ENCODE data around the gene URAD.
"Not testable (repeated sequence)": the region's sequence is repeated elsewhere in the genome, so short reads cannot be mapped to it uniquely, and the experiment has no call there.

Gene URAD

DNA sequence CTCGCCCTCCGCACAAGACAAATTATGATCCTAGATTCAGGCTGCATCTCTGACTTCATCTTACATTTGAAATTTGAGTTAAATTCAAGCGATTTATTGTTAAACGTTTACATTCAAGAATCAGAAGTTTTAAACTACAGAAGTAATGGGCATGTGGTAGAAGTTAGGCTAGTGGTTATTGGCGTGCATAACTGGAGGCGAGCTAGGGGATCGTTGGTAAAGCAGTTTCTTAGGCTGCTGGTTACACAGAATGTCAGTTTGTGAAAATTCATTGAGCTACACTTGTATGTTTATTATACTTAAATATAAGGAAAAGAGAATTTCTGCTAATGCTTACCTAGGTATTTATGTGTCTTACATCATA, 18.6 kb downstream of the URAD start:
- DNase-seq, result no peak

DNA sequence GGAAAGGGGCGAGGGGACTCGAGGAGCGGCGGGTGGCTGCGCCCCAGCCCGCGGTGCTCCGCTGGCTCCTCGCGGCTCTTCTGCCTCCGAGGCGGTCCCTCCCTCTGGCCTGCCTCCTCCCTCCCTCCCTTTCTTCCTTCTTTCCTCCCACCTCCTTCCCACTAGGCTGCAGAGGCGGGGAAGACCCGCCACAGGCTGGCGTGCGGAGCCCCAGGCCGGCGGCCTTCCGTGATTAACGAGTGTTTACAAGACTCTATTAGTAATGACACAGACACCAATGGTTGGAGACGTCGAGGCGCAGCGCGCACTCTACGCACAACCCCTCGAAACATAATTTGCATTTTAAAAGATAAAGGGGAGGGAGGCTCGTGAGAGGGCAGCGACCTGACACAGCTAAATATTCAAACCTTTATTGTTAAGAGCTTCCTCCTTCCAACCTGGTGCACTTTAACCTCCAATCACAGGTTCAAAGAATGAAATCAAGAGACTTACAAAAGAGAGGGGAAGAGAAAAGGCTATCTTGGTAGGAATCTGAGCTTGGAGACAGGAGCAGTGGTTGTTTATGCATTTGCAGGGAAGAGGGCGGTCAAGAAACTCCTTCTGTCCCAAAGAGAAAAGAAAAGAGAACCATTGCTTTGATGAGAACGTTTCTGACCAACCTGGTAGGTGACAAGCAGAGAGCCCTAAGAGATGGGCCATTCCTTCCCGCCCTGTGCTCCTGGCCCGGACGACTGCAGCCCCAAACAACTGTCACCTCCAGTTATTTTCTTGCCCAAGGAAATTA, 19.2 kb downstream of the URAD start, which contains the start of gene CDX2:
Gene CDX2, minus strand, starts transcription at position 234 of the 784 bp plus-strand sequence. CDS start 309 bp downstream, outside the sequence.
- no peak for DNase-seq

DNA sequence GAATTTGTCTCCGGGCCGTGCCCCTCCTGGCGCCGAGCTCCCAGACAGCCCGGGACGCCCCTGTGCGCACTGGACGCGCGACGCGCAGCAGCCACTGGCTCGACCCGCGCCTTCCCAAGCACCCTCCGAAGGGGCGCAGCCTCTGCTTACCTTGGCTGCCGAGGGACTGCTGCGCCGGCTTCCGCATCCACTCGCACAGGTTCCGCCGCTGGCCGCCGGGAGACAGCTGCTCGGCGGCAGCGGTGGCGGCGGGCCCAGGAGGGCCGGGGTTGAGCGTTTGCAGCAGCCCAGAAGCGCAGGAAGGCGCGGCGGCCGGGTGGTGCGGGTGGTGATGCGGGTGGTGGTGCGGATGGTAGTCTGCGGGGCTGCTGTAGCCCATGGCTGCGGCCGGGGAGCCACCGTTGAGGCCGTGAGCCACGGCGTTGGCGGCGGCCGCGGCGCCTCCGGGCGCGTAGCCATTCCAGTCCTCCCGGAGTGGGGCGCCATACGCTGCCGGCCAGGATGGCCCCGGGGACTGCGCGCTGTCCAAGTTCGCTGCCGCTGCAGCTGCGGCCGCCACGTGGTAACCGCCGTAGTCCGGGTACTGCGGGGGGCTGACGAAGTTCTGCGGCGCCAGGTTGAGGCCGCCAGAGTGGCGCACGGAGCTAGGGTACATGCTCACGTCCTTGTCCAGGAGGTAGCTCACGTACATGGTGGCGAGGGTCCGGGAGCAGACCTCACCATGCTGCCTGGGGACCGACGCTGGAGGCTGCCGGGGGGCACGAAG, 20.0 kb downstream of the URAD start:
- no peak for DNase-seq

DNA sequence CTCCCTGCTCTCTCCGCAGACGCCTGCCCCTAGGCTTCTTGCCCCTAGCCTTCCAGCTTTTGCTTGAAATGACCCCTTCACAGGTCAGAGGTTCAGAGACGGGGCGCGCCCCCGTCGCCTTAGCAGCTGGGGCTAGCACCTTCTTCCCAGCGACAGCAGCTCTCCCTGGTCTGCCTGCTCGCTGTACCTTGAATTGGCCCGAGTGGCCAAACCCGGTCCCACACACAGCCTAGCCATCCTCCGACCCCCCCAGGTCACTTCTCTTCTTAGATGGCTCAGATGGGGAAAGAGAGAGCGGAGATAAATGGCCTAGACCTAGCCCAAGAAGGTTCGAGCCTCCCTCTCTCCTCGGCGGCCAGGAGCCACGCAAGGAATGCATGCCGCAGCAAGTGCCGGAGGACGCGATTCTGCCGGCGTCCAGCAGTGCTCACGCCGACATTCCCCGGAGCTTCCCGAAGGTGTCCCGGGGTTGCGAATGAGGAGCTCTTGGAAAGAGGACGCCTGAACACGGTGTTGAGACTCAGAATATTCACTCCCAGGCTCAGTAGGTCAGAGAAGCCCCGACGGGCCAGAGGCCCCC, 20.7 kb downstream of the URAD start:
- no peak for DNase-seq

DNA sequence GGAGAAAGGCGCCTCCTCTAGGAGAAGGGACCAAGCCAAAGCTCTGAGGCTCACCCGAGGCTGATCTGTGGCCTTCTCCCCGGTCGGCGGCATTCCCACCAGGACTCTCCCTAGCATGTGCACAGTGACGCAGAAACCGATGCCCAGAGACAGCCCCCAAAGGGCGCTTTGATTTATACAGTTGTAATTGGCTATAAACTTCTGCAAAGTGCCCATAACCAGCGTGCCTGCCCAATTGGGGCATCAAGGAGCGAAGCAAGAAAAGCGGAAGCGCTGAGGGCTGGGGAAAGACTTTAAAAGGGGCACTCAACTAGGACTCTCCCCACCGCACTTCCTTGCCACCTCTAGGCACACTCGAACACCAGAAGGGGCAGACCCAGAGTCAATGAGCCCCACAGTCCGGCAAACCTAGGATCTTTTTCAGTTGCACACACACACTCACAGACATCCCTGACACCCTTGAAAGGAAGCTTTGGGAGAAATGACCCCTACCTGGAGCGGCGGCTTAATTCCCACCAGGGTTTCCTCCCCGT, 21.2 kb downstream of the URAD start:
- no peak for DNase-seq

DNA sequence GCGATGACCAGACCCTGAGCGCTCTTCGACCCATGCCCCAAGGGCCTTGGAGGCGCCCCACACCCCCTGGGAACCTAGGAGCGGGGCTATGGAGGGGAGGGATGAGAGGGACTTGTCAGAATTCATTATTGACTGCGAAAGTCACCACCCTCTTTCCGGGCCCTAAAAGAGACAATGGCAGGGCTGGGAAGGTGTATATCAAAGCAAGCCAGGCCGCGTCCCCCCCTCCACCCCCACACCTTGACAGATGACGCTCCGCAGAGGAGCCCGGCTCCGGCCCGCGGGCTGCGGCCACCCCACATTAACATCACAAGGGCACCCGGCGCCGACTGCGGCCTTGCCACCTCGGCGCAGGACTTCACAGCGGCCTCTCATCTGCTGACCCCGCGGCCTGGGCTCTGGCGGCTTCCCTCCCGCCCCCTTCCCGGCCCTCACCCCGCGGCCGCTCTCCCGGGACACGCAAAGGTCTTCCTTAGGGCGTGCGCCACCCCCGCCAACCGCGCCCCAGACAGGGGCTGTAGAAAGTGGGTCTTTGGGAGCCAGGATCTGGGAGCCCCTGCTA, 21.8 kb downstream of the URAD start:
- no peak for DNase-seq

DNA sequence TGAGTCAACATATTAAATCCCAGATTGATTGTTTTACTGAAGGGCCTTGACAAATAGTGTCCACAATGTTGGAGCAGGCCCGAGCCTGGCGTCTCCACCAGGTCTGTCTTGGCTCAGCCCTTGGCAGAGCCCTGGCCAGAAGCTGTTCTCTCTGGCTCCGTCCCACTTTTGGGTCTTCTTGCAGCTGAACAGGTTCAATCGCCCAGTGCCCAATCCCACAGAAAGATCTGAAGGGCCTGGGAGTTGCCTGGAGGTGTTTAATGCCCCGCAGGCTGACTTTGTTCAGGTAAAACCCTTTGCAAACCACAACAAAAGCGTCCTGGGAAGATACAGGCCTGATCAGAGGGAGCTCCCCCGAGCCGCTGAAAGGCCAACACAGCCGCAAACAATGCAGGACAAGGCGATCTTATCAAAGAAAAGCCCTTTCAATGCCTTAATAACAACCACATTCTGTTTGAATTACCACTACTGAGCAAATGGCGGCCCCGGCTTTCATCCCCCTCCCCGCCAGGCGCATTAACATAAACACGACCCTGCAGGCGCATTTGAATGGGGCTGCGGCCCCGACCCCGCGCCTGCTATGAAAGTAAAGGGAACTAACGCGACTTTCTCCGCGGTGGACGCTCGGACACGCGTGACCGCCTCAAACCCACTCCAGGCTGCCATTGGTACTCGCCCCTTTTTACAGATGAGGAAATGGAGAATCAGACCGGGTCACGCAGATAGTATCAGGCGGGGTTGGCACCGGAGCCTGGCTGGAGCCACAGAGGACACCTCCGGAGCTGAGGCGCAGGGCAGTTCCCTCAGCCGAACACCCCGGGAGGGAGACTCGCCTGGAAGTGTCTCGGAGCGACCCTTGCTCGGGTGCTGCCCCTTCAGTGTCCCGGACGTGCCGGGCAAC, 22.5 kb downstream of the URAD start:
- DNase-seq, result no peak

DNA sequence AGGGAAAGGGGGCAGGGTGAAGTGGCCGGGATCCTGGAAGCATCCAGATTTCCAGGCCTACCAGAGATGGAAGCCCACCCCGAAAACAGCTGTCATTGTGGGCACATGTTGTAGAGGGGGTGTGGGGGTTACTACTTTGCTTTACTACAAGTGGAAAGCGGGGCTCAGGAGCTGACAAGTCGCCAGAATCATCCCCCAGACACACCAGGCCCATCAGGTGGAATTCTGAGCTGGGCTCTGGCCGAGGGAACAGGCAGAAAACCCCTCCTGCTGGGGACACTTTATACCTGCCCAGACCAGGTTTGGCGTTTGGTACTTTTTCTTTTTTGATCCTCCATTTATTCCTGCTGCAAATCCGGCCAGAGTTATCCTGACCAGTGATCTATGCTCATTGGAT, 23.2 kb downstream of the URAD start:
- no peak for DNase-seq

DNA sequence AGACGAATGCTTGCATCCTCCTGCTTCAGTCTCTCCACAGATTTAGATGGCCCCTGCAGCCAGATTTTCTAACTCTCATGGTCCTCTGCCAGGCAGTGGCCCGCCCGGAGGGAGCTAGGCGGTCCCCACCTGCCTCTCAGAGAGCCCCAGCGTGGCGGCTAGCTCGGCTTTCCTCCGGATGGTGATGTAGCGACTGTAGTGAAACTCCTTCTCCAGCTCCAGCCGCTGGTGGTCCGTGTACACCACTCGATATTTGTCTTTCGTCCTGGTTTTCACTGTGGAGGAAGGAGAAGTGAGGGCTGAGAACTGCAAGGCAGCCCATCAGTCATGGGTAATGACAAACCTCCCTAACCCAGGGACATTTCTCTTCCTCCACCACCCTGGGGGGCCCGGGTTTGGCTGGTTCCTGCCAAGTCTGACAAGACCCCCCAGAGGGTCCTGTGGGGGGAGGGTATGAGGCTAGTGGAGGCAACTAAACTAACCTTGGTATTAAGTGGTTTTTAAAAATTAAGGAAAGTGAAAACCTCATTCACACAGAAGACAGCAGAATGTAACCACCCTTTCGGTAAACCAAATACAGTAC, 23.7 kb downstream of the URAD start:
- no peak for DNase-seq

DNA sequence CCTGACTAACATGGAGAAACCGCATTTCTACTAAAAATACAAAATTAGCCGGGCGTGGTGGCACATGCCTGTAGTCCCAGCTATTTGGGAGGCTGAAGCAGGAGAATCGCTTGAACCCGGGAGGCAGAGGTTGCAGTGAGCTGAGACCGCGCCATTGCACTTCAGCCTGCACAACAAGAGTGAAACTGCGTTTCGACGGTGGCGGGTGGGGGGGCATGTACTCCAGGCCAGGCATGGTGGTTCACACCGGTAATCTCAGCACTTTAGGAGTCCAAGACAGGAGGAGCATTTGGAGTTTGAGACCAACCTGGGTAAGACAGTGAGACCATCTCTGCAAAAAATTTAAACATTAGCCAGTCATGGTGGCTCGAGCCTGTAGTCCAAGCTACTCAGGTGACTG, 24.3 kb downstream of the URAD start:
- not testable (repeated sequence) for DNase-seq

DNA sequence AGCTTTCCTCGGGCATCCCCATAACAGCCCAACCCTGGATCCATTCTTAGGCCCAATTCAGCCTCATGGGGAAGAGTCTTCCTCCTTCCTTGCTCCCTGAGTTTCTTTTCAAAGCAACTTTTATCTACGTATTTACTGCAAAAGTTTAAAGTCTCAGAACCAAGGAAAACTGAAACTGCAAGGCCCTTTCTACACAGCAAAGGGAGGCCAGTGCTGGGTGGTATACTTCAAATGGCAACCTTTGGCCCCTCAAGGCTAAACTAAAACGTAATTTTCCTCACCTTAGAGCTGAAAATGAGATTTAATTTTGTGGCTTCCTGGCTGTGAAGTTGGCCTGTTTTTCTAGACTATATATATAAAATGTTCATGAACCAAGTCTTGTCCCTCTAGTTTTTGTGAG, 25.0 kb downstream of the URAD start:
- no peak for DNase-seq

DNA sequence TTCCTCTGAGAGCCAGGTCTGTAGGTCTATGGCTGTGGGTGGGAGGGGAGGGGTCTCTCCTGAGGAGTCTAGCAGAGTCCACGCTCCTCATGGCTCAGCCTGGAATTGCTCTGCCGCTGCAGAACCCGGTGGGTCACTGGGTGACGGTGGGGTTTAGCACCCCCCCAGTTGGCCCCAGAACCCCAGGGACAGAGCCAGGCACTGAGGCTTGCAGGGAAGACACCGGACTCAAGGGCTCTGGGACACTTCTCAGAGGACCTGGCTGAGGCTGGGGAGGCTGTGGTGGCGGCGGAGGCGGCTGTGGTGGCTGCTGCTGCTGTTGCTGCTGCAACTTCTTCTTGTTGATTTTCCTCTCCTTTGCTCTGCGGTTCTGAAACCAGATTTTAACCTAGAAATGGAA, 25.5 kb downstream of the URAD start:
- no peak for DNase-seq

DNA sequence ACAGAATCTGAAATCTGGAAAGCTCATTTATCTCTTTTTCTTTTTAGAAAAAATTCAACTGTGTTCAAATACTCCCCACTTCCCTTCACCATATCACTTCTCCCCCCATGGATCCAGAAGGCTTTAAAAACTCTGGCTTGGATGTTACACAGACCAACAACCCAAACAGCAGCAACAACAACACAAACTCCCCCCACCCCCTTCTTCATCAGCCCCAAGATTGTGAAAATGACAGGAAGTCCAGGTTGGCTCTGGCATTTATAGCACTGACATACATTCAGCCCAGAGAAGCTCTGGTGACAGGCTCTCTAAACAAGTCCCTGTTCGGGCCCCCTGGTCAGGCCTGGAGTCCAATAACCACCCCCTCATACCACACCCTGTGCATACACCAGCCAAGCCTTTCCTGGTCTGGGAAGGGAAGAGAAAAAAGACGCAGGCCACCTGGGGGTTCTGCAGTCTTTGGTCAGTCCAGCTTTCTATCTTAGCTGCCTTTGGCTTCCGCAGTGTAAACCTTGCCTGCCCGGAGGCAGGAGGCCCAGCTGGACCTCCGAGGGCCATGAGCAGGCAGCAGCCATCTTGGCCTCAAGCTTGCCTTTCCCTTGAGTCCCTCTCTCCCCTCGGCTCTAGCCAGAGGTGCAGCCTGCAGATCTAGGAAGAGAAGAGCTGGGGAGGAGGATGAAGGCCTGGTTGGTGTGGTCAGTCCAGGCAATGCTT, 26.2 kb downstream of the URAD start:
- no peak for DNase-seq

DNA sequence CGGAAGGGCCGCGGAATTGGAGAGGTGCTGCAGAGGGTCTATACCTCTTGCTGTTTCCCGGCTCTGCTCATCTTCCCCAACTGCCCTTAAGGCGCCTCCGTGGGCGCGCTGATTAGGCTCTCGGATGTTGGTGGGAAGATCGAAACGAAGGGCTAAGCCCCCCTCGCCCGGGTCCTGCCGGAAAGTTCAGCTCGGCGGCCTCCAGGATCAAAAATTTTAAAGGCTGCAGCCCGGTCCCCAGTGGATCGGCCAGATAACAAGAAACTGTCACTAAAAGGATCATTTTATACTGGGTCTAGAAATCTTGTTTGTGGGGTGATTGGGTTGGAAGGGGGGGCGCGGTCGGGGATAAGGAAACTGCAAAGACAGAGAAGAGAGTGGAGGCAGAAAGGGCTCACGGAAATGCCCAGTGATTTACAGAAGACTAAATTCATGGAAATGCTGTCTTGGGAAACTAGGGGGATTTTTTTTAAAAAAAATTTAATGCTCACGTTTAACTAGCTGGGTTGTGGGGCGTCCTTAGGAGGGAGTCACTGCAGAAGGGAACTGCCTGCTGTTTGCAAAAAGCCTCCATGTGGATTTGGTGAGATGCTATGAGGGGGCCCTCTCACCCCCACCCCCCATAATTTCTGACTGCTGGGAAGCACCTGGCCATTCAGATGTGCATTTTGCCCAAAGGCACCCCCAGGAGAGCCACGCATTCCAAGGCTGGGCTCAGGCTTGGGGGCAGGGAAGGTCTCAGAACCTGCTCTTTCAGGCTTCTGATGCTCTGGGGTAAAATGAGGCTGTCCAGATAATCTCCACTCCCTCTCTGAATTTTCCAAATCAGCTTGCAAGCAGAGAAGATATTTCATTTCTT, 27.0 kb downstream of the URAD start:
- no peak for DNase-seq

DNA sequence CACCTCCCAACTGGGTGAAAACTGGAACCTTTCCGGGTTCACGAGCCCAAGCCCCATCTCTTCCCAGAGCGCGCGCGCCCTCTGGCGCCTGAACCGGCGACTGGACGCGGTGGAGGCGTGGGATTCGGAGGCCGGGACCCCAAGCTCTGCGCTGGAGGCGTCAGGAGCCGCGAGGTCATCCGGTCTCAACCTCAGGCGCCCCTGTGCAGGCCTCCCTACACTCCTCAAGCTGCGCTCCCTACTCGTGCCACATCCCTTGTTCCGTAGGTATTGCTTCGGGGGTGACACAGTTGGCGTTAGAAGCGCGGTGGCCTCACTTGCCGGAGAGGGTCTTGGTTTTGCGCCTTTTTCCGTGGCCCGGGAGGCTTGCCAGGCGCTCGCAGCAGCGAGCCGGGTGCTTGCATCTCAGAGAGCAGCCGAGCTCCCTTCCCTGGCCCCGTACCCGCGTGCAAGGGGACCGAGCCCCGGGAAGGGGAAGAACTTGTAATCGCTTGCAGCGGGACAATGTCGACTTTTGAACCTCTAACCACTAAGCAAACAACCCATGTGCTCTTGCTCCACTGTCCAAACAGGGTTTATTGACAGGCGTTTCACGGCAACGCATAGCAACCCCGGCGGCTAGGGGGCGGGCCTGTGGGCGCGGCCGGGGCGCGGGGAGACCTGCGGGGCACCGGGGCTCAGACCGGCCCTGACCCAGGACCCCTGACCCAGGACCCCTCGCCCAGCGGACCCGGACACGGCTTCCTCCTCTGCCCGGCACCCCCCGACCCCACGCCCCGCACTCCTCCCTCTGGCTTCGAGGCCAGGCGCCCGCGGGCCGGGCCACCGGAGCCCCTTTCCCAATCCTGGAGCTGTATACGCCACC, 27.9 kb downstream of the URAD start:
- peak; percentile 40 for DNase-seq

DNA sequence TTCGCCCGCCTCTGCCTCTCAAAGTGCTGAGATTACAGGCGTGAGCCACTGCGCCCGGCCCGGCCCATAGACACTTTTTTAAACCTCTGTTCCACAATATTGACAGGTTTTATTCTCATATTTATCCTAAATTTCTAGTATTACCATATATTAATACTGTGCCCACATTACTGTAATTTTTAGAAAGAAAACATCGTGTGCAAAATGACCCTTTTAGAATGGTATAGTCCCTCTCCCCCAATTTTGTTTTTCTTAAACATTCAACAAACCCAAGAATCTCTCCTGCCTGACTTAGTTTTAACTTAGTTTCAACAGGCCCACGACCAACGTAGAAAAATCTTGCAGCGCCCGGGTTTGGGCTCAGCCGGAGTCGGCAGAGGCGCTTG, 28.5 kb downstream of the URAD start:
- DNase-seq, result no peak

DNA sequence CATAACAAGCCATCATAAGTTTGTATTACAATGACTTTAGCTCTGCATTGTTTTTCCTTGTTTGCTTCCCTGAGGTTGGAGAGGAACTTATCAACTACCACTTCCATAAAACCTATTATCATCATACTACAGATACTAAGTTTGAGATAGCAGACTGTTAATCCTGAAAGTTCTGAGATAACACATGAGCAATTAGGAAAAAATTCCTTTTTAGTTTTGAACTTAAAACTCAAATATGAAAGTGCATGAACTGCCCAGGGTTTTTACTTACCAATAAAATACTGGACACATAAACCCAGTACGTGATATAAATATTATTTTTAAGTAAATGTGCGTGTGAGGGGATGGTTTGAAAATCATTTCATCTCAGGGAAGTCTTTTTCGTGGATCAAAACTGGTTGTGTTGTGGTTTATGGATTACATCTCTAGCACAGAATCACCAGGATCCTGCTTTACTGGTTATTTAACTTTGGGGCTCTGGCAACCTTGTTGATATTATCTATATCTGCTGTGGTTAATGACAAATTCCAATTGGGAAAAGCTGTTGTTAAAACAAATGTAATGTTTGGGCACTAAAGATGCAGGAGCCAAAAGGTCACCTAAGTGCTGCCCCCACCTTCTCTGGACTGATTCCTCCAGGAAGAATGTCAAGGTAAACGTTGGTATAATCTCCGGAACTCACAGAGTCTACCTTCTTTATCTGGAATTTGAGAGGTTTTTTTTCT, 31.8 kb downstream of the URAD start:
- DNase-seq, result no peak

DNA sequence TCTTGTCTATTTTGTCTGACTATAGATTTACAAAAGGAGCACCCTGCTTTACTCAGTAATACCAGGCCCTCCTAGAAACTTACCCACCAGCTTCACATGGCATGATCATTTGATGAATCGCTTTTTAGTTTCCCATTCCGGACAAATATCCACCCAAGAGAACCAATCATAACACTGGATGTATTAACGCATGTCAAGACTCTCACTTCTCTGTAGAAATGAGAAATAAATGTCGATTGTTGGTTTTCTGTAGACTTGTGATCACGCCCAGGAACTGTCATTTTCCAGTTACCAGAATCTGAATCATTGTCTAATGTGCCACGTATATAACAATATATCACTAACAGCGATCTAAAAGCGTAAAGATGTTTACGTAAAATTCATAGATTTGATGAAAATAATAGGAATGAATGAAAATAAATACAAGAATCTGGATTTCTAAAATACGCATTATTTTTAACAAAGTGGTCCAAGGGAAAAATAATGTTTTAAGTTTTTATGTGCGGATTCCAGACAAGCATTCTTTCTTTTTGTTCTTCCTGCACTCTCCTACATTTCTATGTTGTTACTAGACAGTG, 33.4 kb downstream of the URAD start:
- DNase-seq, result no peak

All from SIG-M5 (cell line).